ENCODE measurements around the gene CDRT15.

GRCh38 chr17:14211801-14212200 lies 24.9 kb downstream of the CDRT15 start:
- TF ChIP-seq GATA2 (IDR thresholded peaks at IDR 0.05; ENCODE audit: low read depth, low read length) (no peak), GATA3 (IDR thresholded peaks at IDR 0.05; ENCODE audit: low read depth, low read length) (no peak)
